DOHH2 (cell line): ENCODE data around the gene YTHDF1.
A peak's percentile ranks its signal among the peaks of the same experiment; 100 is the strongest.
"Not testable (repeated sequence)": the region's sequence is repeated elsewhere in the genome, so short reads cannot be mapped to it uniquely, and the experiment has no call there.

ENCODE experiments used
- EZH2phosphoT487 ChIP-seq: fragments of 200-600 bp; sonication (generic); IDR thresholded peaks from 2 replicates; pipeline ENCODE4 v1.6.1; 2017; ENCODE audit warnings: borderline replicate concordance, mild to moderate bottlenecking, antibody characterized with exemption, low read length, moderate library complexity, mixed read lengths
- TF ChIP-seq, protein P1 (sequence below): fragments of 200-600 bp; sonication (generic); IDR thresholded peaks from one replicate; pipeline ENCODE4 v1.5.1; 2014; ENCODE audit warnings: antibody characterized with exemption, mild to moderate bottlenecking, low read depth, low read length; ENCODE audit not compliant: poor library complexity, severe bottlenecking

DNA sequence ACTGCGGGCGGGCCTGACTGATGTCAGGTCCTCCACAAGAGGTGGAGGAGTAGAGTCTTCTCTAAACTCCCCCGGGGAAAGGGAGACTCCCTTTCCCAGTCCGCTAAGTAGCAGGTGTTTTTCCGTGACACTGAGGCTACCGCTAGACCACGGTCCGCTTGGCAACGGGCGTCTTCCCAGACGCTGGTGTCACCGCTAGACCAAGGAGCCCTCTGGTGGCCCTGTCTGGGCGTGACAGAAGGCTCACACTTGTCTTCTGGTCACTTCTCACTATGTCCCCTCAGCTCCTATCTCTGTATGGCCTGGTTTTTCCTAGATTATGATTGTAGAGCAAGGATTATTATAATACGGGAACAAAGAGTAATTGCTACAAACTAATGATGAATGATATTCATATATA, 35.4 kb upstream of the YTHDF1 start:
- TF ChIP-seq, protein P1, sequence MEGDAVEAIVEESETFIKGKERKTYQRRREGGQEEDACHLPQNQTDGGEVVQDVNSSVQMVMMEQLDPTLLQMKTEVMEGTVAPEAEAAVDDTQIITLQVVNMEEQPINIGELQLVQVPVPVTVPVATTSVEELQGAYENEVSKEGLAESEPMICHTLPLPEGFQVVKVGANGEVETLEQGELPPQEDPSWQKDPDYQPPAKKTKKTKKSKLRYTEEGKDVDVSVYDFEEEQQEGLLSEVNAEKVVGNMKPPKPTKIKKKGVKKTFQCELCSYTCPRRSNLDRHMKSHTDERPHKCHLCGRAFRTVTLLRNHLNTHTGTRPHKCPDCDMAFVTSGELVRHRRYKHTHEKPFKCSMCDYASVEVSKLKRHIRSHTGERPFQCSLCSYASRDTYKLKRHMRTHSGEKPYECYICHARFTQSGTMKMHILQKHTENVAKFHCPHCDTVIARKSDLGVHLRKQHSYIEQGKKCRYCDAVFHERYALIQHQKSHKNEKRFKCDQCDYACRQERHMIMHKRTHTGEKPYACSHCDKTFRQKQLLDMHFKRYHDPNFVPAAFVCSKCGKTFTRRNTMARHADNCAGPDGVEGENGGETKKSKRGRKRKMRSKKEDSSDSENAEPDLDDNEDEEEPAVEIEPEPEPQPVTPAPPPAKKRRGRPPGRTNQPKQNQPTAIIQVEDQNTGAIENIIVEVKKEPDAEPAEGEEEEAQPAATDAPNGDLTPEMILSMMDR: peak; percentile 22
- TF ChIP-seq EZH2phosphoT487: not testable (repeated sequence)
